BJ (cell line): ENCODE data around the gene S100A7. TPM values are rescaled to one million over a fixed set of nuclear protein-coding genes. Genes with fewer than 3 reads are reported as not detected.

Source experiments
- CTCF ChIA-PET: fragments of 350-600 bp; formaldehyde crosslinking; extraction: SDS; loops from one replicate; lab custom pipeline; 2021; ENCODE audit warnings: antibody characterized with exemption, inconsistent platforms; lab: Yijun Ruan, JAX
- POLR2A ChIA-PET: fragments of 300-600 bp; sonication (Branson Sonifier 250); formaldehyde crosslinking; extraction: SDS; loops from one replicate; lab custom pipeline; 2021; ENCODE audit warnings: antibody characterized with exemption; lab: Charles Lee
- DNase-seq: peaks from one replicate; pipeline ENCODE4 v3.0.0-alpha.2; 2011; ENCODE audit warnings: low read depth
- H3K27me3 ChIP-seq: 2 replicates; pipeline ENCODE4 v1.6.0; 2011; ENCODE audit warnings: low read length; ENCODE audit not compliant: control insufficient read depth, insufficient read depth
- H3K36me3 ChIP-seq: 2 replicates; pipeline ENCODE4 v1.5.1; 2011; ENCODE audit warnings: low read length; ENCODE audit not compliant: control insufficient read depth, insufficient read depth
- H3K4me3 ChIP-seq: 2 replicates; pipeline ENCODE4 v1.5.1; 2011; ENCODE audit warnings: low read depth, mild to moderate bottlenecking, control low read depth, low read length
- CTCF ChIP-seq: IDR thresholded peaks from 2 replicates; pipeline ENCODE4 v1.5.1; 2011; ENCODE audit warnings: low read depth, mild to moderate bottlenecking, control low read depth, inconsistent platforms, low read length, moderate library complexity; ENCODE audit not compliant: insufficient read depth
- polyA plus RNA-seq: library from polyadenylated mRNA; depleted of rRNA; stranded (reverse); fragments of >200 nt; gene quantifications from 2 replicates; pipeline ENCODE4 v1.2.3, GENCODE V29; 2011

The S100A7 gene
- polyA plus RNA-seq, 1 experiment: not detected

- no peak for DNase-seq
- ChIA-PET CTCF (interaction anchor here (0.6 to 18.6 kb wide), 37 partner anchors 11 to 174 kb away, joined by 3 to 404 read pairs (median 5); partner anchors contain the start of genes PGLYRP4, S100A12, S100A2 and S100A5), POLR2A (no interaction called here)
- Histone ChIP-seq H3K4me3 (no peak overlapping the region), H3K27me3 (peaks cover 13% of the 10 kb centered on the region), H3K36me3 (no peaks in the 10 kb centered on the region)
- peak; percentile 97 for TF ChIP-seq CTCF
Observed at GRCh38 chr1:153494976-153495535, 34.6 kb upstream of the S100A7 start.

GRCh38 chr1:153493343-153493960 is 33.0 kb upstream of the S100A7 start:
- DNase-seq: no peak
- Histone ChIP-seq H3K36me3 (no peaks in the 10 kb centered on the region), H3K27me3 (peaks cover 4% of the 10 kb centered on the region), H3K4me3 (no peak overlapping the region)
- no peak for TF ChIP-seq CTCF
- ChIA-PET POLR2A (no interaction called here), CTCF (interaction anchor here (1.1 to 18.6 kb wide), 13 partner anchors 9 to 157 kb away, joined by 3 to 404 read pairs (median 11); partner anchors contain the start of genes PGLYRP4 and S100A9)

- TF ChIP-seq CTCF: peak; percentile 12; the same call in 1 of the 2 replicates
- DNase-seq: peak; percentile 86
- POLR2A ChIA-PET: no interaction called here
- Histone ChIP-seq H3K4me3 (no peak overlapping the region), H3K27me3 (no peaks in the 10 kb centered on the region), H3K36me3 (no peaks in the 10 kb centered on the region)
- CTCF ChIA-PET: interaction anchor here (0.6 to 18.6 kb wide), 8 partner anchors 9 to 702 kb away, joined by 3 to 404 read pairs (median 3); partner anchors contain the start of genes PGLYRP4 and S100A9
Observed at GRCh38 chr1:153490272-153491051, 30.0 kb upstream of the S100A7 start.

- CTCF ChIA-PET: interaction anchor here (1.1 to 18.6 kb wide), 3 partner anchors 10 to 134 kb away, joined by 4 to 404 read pairs (median 18); partner anchors contain the start of genes PGLYRP4 and S100A9
- Histone ChIP-seq H3K36me3 (no peaks in the 10 kb centered on the region), H3K4me3 (no peak overlapping the region), H3K27me3 (peaks cover 5% of the 10 kb centered on the region)
- POLR2A ChIA-PET: no interaction called here
- no peak for TF ChIP-seq CTCF
- DNase-seq: peak; percentile 70
Observed at GRCh38 chr1:153488731-153489130, 28.3 kb upstream of the S100A7 start.

- no peak overlapping the region for H3K4me3 ChIP-seq
- DNase-seq: no peak
- ChIA-PET POLR2A (no interaction called here), CTCF (interaction anchor here (0.6 to 18.6 kb wide), 3 partner anchors 21 to 151 kb away, joined by 3 to 404 read pairs (median 18); partner anchors contain the start of genes PGLYRP4 and S100A9)
- peaks cover 8% of the 10 kb centered on the region for H3K27me3 ChIP-seq
- TF ChIP-seq CTCF: no peak
- no peaks in the 10 kb centered on the region for H3K36me3 ChIP-seq
Observed at GRCh38 chr1:153487707-153488106, 27.3 kb upstream of the S100A7 start.
